Loucy (cell line): ENCODE results near the gene MID1IP1.

Experiments
- H2AFZ ChIP-seq: fragments of 200-600 bp; sonication (generic); 2 replicates; pipeline ENCODE4 v1.6.0; 2016; ENCODE audit warnings: antibody characterized with exemption, mild to moderate bottlenecking, low read length, moderate library complexity
- H3F3A ChIP-seq: fragments of 200-600 bp; 2 replicates; pipeline ENCODE4 v1.6.0; 2016; ENCODE audit warnings: antibody characterized with exemption, low read depth, mild to moderate bottlenecking
- H3K27me3 ChIP-seq: fragments of 200-600 bp; sonication (generic); 2 replicates; pipeline ENCODE4 v1.6.1; 2014; ENCODE audit warnings: low read length, mild to moderate bottlenecking; ENCODE audit not compliant: insufficient read depth, poor library complexity, severe bottlenecking
- H3K36me3 ChIP-seq: fragments of 200-600 bp; sonication (generic); 2 replicates; pipeline ENCODE4 v1.6.1; 2016; ENCODE audit warnings: low read length; ENCODE audit not compliant: insufficient read depth
- H3K4me1 ChIP-seq: fragments of 200-600 bp; sonication (generic); 2 replicates; pipeline ENCODE4 v1.5.1; 2014; ENCODE audit warnings: low read length, mild to moderate bottlenecking; ENCODE audit not compliant: insufficient read depth, poor library complexity, severe bottlenecking
- H3K4me2 ChIP-seq: fragments of 200-600 bp; sonication (generic); 2 replicates; pipeline ENCODE4 v1.6.0; 2014; ENCODE audit warnings: antibody characterized with exemption, low read length, low read depth, mild to moderate bottlenecking; ENCODE audit not compliant: poor library complexity, severe bottlenecking
- H3K4me3 ChIP-seq: fragments of 200-600 bp; sonication (generic); 2 replicates; pipeline ENCODE4 v1.5.1; 2014; ENCODE audit warnings: low read length, mild to moderate bottlenecking, mixed read lengths; ENCODE audit not compliant: poor library complexity, severe bottlenecking
- H3K79me2 ChIP-seq: fragments of 200-600 bp; sonication (generic); 2 replicates; pipeline ENCODE4 v1.6.1; 2014; ENCODE audit warnings: low read length; ENCODE audit not compliant: insufficient read depth
- H3K9ac ChIP-seq: fragments of 200-600 bp; sonication (generic); 2 replicates; pipeline ENCODE4 v1.6.0; 2014; ENCODE audit warnings: mild to moderate bottlenecking, low read depth, low read length, moderate library complexity; ENCODE audit not compliant: poor library complexity, severe bottlenecking
- H3K9me2 ChIP-seq: fragments of 200-600 bp; sonication (generic); replicated peaks from 2 replicates; pipeline ENCODE4 v1.6.1; 2016; ENCODE audit warnings: low read depth, low read length, mixed read lengths
- H3K9me3 ChIP-seq: fragments of 200-600 bp; sonication (generic); 2 replicates; pipeline ENCODE4 v1.6.1; 2014; ENCODE audit warnings: mild to moderate bottlenecking, antibody characterized with exemption, low read length, low read depth; ENCODE audit not compliant: insufficient read depth
- H4K20me1 ChIP-seq: fragments of 200-600 bp; sonication (generic); 2 replicates; pipeline ENCODE4 v1.6.0; 2014; ENCODE audit warnings: antibody characterized with exemption, low read length, mild to moderate bottlenecking; ENCODE audit not compliant: insufficient read depth, poor library complexity, severe bottlenecking
- CTCF ChIP-seq: fragments of 200-600 bp; sonication (generic); conservative IDR thresholded peaks from 2 replicates; pipeline ENCODE4 v1.5.1; 2014; ENCODE audit warnings: mild to moderate bottlenecking, antibody characterized with exemption, low read length
- EZH2phosphoT487 ChIP-seq: fragments of 200-600 bp; IDR thresholded peaks from 2 replicates; pipeline ENCODE4 v1.6.1; 2018; ENCODE audit warnings: antibody characterized with exemption, mild to moderate bottlenecking, moderate library complexity, borderline replicate concordance

The MID1IP1 gene

GRCh38 chrX:38841750-38842149 lies 40.5 kb downstream of the MID1IP1 start:
- Histone ChIP-seq H3F3A (no peaks in the 10 kb centered on the region), H3K4me2 (no peak overlapping the region), H2AFZ (no peak overlapping the region), H3K27me3 (no peaks in the 10 kb centered on the region), H3K4me1 (peaks cover 5% of the 10 kb centered on the region), H3K9me3 (no peaks in the 10 kb centered on the region), H3K4me3 (no peak overlapping the region), H3K79me2 (no peaks in the 10 kb centered on the region), H3K9me2 (no peaks in the 10 kb centered on the region), H3K9ac (no peak overlapping the region), H4K20me1 (no peaks in the 10 kb centered on the region), H3K36me3 (no peaks in the 10 kb centered on the region)
- TF ChIP-seq EZH2phosphoT487 (no peak), CTCF (no peak)

- Histone ChIP-seq H3K36me3 (no peaks in the 10 kb centered on the region), H3F3A (no peaks in the 10 kb centered on the region), H3K4me1 (peaks cover 5% of the 10 kb centered on the region), H3K4me3 (no peak overlapping the region), H3K79me2 (no peaks in the 10 kb centered on the region), H3K27me3 (no peaks in the 10 kb centered on the region), H2AFZ (no peak overlapping the region), H3K9me3 (no peaks in the 10 kb centered on the region), H4K20me1 (no peaks in the 10 kb centered on the region), H3K9me2 (no peaks in the 10 kb centered on the region), H3K4me2 (no peak overlapping the region), H3K9ac (no peak overlapping the region)
- no peak for TF ChIP-seq CTCF
- no peak for TF ChIP-seq EZH2phosphoT487
These were observed 44.2 kb downstream of the MID1IP1 start for GRCh38 chrX:38845426-38845825.

DNA sequence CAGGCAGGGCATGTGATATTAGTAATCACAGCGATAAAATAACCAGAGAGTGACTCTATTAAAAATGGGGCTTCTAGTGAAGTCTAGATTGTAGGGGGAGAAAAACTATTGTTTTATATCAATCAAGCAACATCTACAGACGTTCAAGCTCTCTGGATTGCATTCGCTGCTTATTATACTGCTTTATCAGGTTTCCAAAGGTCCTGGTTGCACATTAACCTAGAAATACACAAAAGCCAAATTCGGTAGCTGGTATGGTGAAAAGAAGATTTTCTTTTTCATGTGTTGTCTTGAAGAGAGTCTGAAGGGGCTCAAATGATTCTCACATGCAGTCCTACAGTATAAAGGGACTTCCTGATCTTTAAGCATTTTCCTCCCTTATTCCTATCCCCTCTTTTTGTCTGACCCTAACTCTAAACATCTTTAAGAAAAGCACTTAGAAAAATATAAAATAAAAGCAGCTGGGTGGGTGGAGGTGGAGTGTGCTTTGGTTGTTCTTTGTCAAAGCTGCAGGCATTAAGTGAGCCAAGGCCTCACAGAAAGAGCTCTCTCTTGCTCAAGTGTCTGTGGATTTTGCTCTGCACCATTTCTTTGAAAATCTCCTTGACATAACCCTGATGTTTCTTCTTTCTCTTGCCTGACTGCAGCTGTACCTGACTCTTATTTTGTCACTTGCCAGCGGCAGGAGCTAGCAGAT lies 46.1 kb downstream of the MID1IP1 start:
- Histone ChIP-seq H3K4me1 (peaks cover 5% of the 10 kb centered on the region), H3K79me2 (no peaks in the 10 kb centered on the region), H3F3A (no peaks in the 10 kb centered on the region), H3K4me3 (no peak overlapping the region), H3K27me3 (no peaks in the 10 kb centered on the region), H3K9me3 (no peaks in the 10 kb centered on the region), H2AFZ (0 out of 2 replicates have a peak overlapping the region, but pooled peaks have one; percentile 12), H3K36me3 (no peaks in the 10 kb centered on the region), H4K20me1 (no peaks in the 10 kb centered on the region), H3K9ac (no peak overlapping the region), H3K4me2 (no peak overlapping the region), H3K9me2 (no peaks in the 10 kb centered on the region)
- TF ChIP-seq CTCF (no peak), EZH2phosphoT487 (no peak)
